NCI-H82 (cell line): ENCODE measurements around the gene CSNK1G3.
"Not testable (repeated sequence)": the region's sequence is repeated elsewhere in the genome, so short reads cannot be mapped to it uniquely, and the experiment has no call there.

Experiments
- DNase-seq: peaks from one replicate; lab custom pipeline; 2025; lab: John Stamatoyannopoulos, UW

The CSNK1G3 gene

DNA sequence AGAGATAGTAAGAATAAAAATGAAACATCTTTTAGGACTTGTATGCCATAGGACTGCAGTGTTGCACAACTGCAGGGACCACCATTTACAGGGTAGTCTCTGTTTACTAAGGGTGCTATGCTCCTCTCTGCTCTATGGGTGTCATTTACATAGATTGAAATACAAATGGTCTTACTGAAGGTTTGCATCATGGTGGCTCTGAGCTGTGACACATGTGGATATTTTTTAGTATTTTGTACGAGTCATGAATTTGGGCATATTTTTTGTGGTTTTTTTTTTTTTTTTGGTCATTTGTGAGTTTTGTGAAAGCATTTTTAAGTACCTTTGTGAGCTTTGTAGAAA, 47.4 kb downstream of the CSNK1G3 start:
- no peak for DNase-seq

DNA sequence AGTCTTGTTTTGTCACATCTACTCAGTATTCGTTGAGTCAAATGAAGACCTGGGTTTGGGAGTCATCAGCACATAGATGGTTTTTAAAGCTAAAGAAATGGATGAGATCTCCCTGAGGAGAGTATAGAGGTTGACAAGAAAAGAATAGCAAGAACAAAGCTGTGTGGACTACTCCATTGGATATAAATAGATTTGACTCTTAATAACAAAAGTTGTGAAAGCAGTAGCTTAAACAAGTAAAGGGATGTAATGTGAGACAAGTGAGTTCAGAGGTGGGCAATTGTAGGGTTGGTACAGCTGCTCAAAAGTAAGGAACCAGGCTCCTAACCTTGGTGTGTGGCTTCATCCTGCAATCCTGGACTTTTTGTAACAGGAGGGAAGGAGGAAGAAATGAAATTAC, 49.3 kb downstream of the CSNK1G3 start:
- DNase-seq = no peak

DNA sequence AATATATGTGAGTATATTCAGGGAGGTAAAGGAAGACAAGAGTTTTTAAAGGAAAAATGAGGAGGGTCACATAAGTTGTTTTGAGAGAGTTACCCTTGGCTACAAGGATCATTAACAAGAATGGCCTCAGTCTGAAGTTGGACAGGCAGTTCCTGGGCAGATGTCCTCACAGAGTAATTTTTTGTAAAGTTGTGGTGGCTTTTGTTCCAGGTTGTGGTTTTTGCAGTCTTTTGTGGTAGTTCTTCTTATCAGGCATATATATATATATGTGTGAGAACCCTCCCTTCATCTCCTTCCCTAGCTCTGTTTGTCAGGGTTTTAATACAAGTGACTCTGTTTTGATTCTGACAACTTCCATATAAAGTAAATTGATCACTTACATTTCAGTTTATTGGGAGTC, 60.0 kb downstream of the CSNK1G3 start:
- no peak for DNase-seq

DNA sequence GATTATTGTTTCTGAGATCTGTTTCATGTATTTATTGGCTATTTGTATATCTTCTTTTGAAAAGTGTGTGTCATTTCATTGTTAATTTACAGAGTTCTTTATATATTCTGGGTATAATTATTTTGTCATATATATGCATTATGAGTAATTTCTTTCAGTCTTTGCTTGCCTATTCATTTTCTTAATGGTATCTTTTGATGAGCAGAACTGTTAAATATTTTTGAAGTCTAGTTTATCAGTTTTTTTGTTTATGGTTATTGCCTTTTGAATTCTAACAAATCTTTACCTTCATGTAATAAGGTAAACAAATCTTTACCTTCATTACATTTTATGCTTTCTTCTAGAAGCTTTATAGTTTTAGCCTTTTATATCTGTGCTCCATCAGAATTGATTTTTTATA, 66.4 kb downstream of the CSNK1G3 start:
- DNase-seq = no peak

DNA sequence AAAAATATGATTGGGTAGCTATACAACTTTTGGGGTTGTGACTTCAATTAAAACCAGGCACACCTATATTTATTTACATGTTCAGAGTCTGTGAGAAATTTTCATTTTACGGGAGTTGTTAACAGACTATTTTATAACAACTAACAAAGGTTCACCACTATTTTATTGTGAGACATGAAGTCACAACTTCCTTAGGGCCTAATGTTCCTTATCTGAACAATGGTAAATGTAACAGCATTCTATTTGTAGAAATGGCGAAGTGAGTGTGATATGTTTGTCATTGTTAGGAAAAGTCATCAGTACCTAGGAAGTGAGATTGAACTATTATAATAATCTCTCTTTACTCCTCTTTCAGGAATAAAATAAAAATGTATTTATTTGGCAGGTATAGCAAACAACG, 67.4 kb downstream of the CSNK1G3 start:
- DNase-seq = no peak

DNA sequence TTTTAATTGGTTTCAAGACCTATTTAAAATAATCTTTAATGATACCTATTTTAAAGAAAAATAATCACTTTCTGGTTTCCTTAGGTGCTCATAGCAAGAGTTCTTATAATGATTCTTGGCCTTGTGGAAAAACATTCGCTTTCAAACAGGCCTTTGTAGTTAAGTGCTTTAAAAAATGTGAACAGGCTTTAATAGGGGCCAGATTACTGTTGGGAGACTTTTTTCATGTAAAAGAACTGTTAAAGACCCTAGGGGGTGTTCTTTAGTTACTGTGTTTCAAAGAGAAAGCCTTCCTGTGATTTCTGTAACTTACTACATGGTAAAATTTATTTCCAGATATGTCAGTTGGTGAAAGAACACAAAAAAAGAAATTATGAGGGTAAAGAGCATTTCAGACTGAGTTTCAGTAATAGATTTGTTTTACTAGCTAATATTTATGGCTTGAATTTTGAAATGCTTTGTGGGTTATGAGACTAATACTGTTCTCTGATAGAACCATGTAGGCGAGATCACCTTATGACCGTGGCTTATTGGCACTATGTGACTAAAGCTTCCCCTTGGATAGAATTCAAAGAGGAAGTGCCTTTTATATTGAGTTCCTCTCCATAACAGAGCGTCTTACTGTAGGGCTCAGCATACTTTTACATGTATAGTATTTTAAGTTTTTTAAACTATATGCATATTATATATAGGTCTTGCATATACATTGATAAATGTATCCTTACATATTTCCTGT, 70.7 kb downstream of the CSNK1G3 start:
- DNase-seq = no peak

DNA sequence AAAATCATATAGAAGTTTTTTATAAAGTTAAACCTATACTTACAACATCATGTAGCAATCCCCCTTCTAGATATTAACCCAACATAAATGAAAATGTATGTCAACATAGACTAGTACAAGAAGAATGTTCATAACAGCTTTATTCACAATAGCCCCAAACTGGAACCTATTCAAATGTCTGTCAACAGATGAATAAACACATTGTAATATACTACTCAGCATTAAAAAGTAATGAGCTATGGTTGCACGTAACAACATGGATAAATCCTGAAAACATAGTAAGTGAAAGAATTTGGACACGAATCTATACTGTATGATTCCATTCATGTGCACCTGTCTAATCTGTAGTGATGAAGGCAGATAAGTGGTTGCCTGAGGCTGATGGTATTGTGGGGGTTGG, 73.9 kb downstream of the CSNK1G3 start:
- DNase-seq = no peak

DNA sequence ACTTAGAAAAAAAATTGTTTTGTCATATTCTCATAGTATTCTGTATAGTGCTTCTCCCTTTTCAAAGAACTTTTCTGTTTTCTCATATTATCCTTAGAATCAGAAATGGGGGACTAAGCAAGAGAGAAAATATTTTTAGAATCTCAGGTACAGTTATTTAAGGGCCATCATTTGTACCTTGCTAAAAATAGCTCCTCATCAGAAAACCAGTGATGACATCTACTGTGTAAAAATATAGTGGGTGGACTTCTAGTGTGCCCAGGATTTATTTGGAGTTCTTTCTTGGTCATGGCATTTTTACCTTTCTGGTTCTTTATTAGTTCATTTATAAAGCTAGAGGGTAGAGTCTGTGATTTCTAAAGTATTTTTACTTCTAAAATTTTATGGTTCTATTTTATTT, 82.5 kb downstream of the CSNK1G3 start:
- DNase-seq = no peak

DNA sequence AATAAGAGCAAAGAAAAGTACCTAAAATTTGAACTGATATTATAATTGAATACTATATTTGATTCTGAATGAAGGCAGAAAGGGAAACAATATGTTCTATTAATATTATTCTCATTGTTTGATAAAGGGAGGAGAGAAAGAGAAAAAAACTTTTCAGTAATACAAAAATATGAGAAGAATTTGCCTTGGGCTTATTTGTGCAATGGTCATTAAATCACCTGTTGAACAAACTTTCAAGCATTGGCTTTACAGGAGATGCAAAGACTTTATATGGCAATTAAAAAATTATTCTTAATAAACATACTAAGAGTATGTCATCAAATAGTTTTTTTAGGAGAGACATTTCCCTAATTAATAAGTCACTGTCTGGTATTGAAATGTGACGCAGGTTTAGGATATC, 85.0 kb downstream of the CSNK1G3 start:
- no peak for DNase-seq

DNA sequence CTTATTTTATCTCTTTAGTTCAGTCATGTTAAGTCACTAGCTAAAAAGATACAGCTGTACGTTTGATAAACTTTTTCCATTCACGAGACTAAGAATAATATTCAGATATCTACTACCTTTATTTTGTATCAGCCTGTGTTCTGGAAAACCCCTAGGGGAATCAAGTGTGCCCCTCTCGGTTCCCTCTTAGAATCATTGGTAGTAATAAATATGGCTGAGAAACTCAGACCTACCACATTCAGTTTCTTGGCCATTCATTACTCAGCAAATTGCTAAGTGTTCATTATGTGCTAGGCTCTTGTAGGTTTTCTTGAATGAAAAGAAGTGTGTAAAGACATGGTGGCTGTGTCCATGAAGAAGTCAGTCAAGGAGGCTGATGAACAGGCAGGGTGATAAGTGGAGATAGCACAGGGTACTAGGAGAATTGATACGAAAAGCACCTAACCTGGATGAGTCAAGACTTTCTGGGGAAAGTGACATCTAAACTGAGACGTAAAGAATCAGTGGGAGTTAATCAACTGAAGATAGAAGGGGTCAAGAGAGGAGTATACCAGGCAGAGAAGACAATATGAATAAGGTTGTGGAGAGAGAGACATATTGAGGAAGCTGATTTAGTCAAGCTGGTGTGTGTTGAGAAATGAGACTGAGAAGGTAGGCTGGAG, 86.2 kb downstream of the CSNK1G3 start:
- no peak for DNase-seq

DNA sequence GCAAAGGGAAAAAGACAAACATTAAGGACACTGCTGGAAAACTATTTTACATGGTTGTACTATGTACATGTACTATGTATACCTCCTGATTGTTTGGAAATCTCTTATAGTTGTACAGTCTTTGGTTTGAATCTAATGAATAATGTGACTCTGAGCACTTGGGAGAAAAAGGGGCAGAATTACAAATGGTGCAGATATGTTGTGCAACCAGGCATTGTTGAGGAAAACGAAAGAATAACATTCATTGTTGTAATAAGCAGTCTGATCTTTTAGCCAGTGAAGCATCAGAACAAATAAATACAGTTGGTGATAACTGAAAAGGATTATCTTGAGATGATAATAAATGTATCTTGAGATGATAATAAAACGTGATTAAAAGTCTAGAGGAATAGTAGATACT, 87.2 kb downstream of the CSNK1G3 start:
- no peak for DNase-seq

DNA sequence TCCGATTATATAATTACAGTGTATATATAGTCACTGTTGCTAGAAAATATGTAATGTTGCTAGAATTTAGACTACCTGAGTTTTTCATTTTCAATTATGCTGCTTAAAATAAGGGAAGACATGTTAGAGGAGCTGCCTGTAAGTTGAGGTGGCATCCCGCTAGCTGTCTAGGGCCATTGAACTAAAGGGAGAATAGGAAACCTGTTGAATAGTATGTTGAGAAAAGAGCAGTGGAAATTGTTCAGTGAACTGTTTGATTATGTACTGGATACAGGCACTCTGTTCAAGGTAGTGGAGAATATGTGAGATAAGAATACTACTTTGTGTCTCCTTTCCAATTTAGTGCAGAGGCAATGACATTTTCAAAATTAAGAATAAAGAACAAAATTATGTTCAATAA, 89.6 kb downstream of the CSNK1G3 start:
- DNase-seq = no peak

DNA sequence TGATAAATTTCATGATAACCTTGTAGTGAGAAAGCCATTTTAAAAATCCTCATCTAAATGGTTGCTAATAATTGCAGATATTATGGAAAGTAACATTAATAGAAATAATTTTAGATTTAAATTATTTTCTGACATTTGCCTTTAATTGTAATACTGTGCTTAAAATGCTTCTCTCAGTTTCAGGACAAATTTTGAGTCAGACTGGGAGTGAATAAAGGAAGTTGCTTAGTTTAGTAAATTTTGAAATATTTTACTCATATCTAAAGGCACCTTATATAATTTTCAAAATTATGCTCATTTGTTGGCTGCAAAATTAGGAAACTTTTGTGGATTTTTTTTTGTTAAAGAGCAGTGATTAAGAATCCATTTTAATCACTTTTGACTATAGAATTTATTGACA, 93.8 kb downstream of the CSNK1G3 start:
- no peak for DNase-seq

DNA sequence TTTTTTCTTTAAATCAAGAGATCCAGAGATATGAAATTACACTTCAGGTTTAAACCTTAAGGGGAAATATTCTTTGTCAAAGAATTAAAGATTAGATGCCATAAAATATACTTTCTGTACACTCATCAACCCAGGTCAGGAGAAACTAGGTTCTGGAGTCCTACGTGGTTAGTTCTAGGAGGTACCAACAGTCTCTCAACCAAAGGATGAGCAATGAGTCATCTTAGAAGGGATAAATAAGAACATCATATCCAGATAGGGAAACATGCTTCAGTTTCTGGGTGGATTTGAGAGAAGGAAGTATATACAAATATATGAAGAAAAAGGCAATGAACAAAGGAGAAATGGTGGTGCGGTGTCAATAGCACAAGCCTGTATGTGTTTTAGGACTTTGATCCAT, 98.2 kb downstream of the CSNK1G3 start:
- no peak for DNase-seq

DNA sequence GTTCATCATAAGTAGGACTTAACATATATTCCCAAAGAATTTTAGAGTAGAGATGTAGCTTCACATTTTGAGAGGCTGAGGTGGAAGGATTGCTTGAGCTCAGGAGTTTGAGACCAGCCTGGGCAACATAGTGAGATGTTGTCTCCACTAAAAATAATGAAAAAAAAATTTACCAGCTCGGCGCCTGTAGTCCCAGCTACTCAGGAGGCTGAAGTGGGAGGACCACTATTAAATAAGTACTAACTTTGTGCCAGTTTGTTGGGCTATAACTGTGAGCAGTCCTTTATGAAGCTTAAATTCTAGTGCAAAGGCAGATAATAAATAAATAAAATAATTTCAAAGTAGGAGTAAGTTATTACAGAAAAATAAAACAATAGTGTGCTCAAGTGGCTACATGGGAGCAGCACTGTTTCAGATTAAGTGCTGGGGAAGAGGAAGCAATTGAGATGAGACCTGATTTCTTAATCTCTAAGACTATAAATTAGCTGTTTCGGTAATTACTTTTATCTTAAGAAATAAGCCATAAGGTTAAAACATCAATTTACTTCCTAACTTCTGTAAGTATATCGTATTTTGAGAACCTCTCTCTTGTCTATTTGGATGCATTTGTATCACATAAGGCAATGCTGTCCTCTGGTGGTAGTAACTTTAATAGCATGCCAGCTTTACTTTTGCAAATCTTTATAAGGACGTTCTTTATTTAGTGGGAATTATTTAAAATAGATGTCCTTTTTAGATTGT, 98.9 kb downstream of the CSNK1G3 start:
- peak; percentile 68 for DNase-seq

DNA sequence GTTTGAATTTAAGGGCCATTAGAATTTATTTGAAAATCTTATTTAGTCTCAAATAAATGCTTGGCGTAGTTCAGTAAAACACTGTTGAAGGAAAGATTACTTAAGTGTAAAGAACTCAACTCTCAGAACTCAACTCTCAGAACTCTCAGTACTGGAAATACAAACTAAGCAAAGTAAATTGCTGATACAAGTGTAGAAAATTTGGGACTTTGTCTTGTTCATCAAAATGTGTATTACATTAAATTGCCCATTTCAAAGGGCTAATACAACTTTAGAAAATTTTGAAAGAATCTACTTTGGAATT, 99.4 kb downstream of the CSNK1G3 start:
- DNase-seq = no peak

DNA sequence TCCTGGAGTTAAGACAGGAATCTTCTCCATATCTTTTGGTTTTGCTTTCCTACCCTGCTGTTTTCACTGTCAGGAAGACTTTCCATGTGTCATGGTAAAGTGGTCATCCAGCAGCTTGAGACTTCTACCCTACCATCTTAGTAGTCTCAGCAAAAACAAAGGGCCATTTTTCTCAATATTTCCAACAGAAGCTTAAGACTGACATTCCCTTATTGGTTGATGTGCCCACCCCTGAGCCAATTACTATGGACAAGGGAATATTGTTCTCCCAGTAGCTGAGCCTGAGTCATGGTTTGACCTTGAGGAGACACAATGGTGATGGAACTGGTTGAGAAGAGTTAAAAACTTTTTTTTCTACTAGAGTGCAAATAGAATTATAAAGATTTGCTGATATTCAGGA, 105.6 kb downstream of the CSNK1G3 start:
- DNase-seq = no peak

DNA sequence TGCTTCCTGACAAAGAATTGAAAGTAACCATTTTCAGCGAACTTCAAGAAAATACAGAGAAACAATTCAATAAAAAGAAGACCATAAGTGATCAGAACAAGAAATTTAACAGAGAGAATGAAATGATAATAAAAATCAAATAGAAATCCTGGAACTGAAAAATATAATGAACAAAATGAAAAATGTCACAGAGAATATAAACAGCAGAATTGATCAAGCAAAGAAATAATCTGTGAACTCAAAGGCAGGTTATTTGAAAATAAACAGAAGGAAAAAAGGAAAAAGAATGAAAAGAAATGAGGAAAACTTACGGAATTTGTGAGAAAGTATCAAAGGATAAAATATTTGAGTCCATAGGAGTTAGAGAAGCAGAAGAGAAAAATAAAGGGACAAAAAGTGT, 114.1 kb downstream of the CSNK1G3 start:
- no peak for DNase-seq

DNA sequence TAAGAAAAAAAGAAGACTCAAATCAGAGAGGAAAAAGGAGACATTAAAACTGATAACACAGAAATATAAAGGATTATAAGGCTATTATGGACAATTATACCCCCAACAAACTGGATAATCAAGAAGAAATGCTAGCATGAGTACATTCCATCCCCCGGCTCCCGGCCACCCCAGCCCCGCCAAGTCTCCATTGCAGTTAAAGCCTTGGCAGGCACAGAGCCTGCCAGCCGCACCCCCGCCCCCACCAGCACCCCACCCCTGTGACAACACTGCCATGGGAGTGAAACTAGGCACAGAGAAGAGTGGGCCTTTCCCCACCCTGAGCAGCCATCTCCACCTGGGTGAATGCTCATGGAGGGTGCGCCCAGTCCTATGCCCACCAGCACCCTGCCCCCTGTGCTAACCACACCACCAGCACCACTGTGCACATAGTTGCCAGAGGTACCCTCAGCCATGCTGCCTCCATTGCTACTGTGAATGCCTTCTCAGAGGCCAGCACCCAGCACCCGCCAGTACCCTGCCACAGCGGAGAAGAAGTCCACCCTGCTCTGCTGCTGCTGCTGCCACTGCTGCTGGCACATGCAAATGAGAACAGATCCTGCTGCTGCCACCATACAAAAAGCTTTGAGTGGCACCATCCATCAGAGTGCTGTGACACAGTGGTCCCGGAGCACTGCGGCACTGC, 117.0 kb downstream of the CSNK1G3 start:
- no peak for DNase-seq

DNA sequence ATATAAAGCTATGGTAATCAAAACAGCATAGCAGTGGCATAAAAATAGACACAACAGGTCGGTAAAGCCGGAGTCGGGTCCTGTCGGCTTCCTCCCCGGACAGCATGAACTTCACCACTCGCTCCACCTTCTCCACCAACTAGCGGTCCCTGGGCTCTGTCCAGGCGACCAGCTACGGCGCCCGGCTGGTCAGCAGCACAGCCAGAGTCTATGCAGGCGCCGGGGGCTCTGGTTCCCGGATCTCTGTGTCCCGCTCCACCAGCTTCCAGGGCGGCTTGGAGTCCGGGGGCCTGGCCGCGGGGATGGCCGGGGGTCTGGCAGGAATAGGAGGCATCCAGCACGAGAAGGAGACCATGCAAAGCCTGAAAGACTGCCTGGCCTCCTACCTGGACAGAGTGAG, 124.0 kb downstream of the CSNK1G3 start:
- DNase-seq = no peak

DNA sequence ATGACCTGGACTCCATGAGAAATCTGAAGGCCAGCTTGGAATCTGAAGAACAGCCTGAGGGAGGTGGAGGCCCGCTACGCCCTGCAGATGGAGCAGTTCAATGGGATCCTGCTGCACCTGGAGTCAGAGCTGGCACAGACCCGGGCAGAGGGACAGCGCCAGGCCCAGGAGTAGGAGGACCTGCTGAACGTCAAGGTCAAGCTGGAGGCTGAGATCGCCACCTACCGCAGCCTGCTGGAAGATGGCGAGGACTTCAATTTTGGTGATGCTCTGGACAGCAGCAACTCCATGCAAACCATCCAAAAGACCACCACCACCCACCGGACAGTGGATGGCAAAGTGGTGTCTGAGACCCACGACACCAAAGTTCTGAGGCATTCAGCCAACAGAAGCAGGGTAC, 125.1 kb downstream of the CSNK1G3 start:
- DNase-seq = not testable (repeated sequence)

DNA sequence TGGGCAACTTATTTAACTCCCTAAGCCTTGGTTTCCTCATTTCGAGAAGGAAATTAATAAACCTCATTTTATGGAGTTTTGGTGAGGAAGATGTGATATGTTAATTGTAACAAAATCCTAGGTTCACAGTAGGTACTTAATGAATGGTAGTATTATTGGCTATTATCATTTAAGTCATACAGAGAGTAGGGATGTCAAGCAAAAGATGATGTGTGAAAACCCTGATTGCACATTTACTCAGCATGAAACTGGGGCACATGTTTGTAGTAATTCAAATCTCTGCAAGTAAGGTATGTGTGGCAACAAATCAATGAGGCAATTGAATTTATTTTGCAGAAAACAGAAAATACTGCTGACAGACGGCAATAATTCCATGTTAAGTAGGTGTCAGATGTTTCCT, 127.3 kb downstream of the CSNK1G3 start:
- DNase-seq = no peak

DNA sequence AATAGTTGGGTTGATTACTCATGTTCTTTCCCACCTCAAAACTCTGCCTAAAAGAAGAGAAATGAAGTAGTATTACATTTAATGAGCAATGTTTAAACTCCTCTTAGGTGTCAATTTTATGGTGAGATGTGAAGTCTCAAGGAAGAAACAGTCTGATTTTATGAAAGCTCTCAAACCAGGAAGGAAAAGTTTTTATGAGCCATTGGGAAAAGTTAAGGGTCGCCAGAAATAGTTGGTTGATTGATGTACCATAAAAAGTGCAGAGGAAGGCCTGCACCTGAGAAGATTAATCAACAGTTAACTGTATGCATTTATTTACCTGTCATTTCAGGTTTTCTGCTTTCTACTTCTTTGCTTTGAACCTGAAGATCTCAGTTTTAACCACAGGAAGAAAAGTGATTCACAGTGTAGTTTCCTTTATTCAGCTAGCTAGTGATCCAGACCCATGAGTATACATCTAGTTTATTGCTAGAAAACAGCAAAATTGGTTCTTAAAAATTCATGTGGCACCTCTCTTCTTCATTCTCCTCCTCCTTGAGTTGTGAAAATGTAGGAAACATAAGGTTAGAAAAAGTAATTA, 133.1 kb downstream of the CSNK1G3 start:
- no peak for DNase-seq
